PC-9 (cell line): ENCODE results near the gene PLPP3. TPM values are rescaled to one million over a fixed set of nuclear protein-coding genes. Genes with fewer than 3 reads are reported as not detected.

Source experiments
- BruUV-seq: library from RNA; stranded (reverse); fragments of 400-500 nt; replicated peaks from 2 replicates; lab custom pipeline; 2021; lab: Mats Ljungman, UMichigan
- CTCF ChIA-PET: fragments of 300-600 bp; sonication (Branson Sonifier 250); formaldehyde crosslinking; loops from one replicate; lab custom pipeline; 2022; ENCODE audit warnings: antibody characterized with exemption; lab: Charles Lee
- POLR2A ChIA-PET: fragments of 300-600 bp; sonication (Branson Sonifier 250); formaldehyde crosslinking; loops from one replicate; lab custom pipeline; 2022; ENCODE audit warnings: antibody characterized with exemption; ENCODE audit not compliant: unreplicated experiment; lab: Charles Lee
- DNase-seq, 2 experiments: peaks; one replicate each; pipeline versions ENCODE4 v3.0.0 to v3.0.0-alpha.2; 2015 to 2022; ENCODE audit warnings: mixed read lengths in 1 of 2
- H2AFZ ChIP-seq: fragments of 200-600 bp; sonication (generic); 2 replicates; pipeline ENCODE4 v1.8.1; 2017; ENCODE audit warnings: antibody characterized with exemption
- H3F3A ChIP-seq: fragments of 200-600 bp; sonication (generic); 2 replicates; pipeline ENCODE4 v1.8.1; 2017; ENCODE audit warnings: antibody characterized with exemption, mild to moderate bottlenecking, low read depth; ENCODE audit not compliant: insufficient read depth
- H3K27ac ChIP-seq: fragments of 200-600 bp; sonication (generic); 2 replicates; pipeline ENCODE4 v1.6.1; 2016; ENCODE audit warnings: mixed run types
- H3K27me3 ChIP-seq: fragments of 200-600 bp; sonication (generic); 2 replicates; pipeline ENCODE4 v1.6.1; 2016; ENCODE audit warnings: low read depth, mixed run types; ENCODE audit not compliant: insufficient read depth
- H3K36me3 ChIP-seq: fragments of 200-600 bp; sonication (generic); 2 replicates; pipeline ENCODE4 v1.6.1; 2016; ENCODE audit warnings: low read depth, mixed run types
- H3K4me1 ChIP-seq: fragments of 200-600 bp; sonication (generic); replicated peaks from 2 replicates; pipeline ENCODE4 v1.6.1; 2016; ENCODE audit warnings: mixed run types; ENCODE audit not compliant: insufficient read depth
- H3K4me2 ChIP-seq: fragments of 200-600 bp; sonication (generic); 2 replicates; pipeline ENCODE4 v1.6.1; 2017; ENCODE audit warnings: mixed run types
- H3K4me3 ChIP-seq: fragments of 200-600 bp; sonication (generic); 2 replicates; pipeline ENCODE4 v1.6.1; 2016; ENCODE audit warnings: mixed run types
- H3K79me2 ChIP-seq: fragments of 200-600 bp; sonication (generic); 2 replicates; pipeline ENCODE4 v1.6.1; 2017; ENCODE audit warnings: low read depth, mixed run types
- H3K9me2 ChIP-seq: fragments of 200-600 bp; sonication (generic); 2 replicates; pipeline ENCODE4 v1.8.1; 2017; ENCODE audit warnings: mild to moderate bottlenecking; ENCODE audit not compliant: insufficient read depth
- H3K9me3 ChIP-seq: fragments of 200-600 bp; sonication (generic); 2 replicates; pipeline ENCODE4 v1.8.1; 2016; ENCODE audit warnings: low read depth; ENCODE audit not compliant: insufficient read depth
- H4K20me1 ChIP-seq: fragments of 200-600 bp; sonication (generic); 2 replicates; pipeline ENCODE4 v1.8.1; 2017; ENCODE audit not compliant: insufficient read depth
- CTCF ChIP-seq: fragments of 200-600 bp; sonication (generic); conservative IDR thresholded peaks from 2 replicates; pipeline ENCODE4 v1.6.1; 2017; ENCODE audit warnings: mixed run types, antibody characterized with exemption, mild to moderate bottlenecking, moderate library complexity
- EZH2 ChIP-seq: fragments of 200-600 bp; sonication (generic); IDR thresholded peaks from 2 replicates; pipeline ENCODE4 v1.8.0; 2017; ENCODE audit warnings: antibody characterized with exemption, low read depth
- intact Hi-C: fragments of 100-400 bp; cut with micrococcal nuclease; formaldehyde crosslinking; loops from one replicate; pipeline ENCODE4 v1.10.0; 2022; ENCODE audit not compliant: unreplicated experiment
- total RNA-seq: library from RNA; stranded (reverse); gene quantifications from 2 replicates; pipeline ENCODE4 v1.2.3, GENCODE V29; 2021

Gene PLPP3
- total RNA-seq, 1 experiment from 2014 or later: 22.4 TPM

- no peak for TF ChIP-seq CTCF
- no peak for TF ChIP-seq EZH2
- no peak overlapping the region for H2AFZ ChIP-seq
- H3K36me3 ChIP-seq: 0 out of 2 replicates have a peak, but pooled peaks cover 9% of the 10 kb centered on the region
- H3K27me3 ChIP-seq: no peaks in the 10 kb centered on the region
- no peak for DNase-seq
- H3F3A ChIP-seq: peaks cover 6% of the 10 kb centered on the region; the same call in 1 of the 2 replicates
- CTCF ChIA-PET: no interaction called here
- no peaks in the 10 kb centered on the region for H3K9me3 ChIP-seq
- H3K4me3 ChIP-seq: no peak overlapping the region
- intact Hi-C loops: no loop called here
- no TSS peak for BruUV-seq
- peaks cover 2% of the 10 kb centered on the region for H4K20me1 ChIP-seq
- H3K4me1 ChIP-seq: no peaks in the 10 kb centered on the region; the same call in 1 of the 2 replicates
- H3K79me2 ChIP-seq: peaks cover 68% of the 10 kb centered on the region
- no peaks in the 10 kb centered on the region for H3K9me2 ChIP-seq
- no peak overlapping the region for H3K4me2 ChIP-seq
- POLR2A ChIA-PET: no interaction called here
- no peak overlapping the region for H3K27ac ChIP-seq
Measured at GRCh38 chr1:56529801-56530200, 49.6 kb downstream of the PLPP3 start.

- no TSS peak for BruUV-seq
- Histone ChIP-seq H3K4me2 (no peak overlapping the region), H3K4me1 (no peaks in the 10 kb centered on the region; the same call in 1 of the 2 replicates), H3K27ac (peak overlapping the region; percentile 15; the same call in 1 of the 2 replicates), H3K79me2 (peaks cover 68% of the 10 kb centered on the region), H3K27me3 (no peaks in the 10 kb centered on the region), H3K9me2 (no peaks in the 10 kb centered on the region), H2AFZ (no peak overlapping the region), H3K9me3 (no peaks in the 10 kb centered on the region), H3F3A (peaks cover 10% of the 10 kb centered on the region; the same call in 1 of the 2 replicates), H4K20me1 (peaks cover 2% of the 10 kb centered on the region), H3K4me3 (no peak overlapping the region), H3K36me3 (peaks cover 19% of the 10 kb centered on the region)
- intact Hi-C loops: no loop called here
- POLR2A ChIA-PET: no interaction called here
- CTCF ChIA-PET: no interaction called here
- DNase-seq: no peak
- TF ChIP-seq CTCF (no peak), EZH2 (no peak)
Measured at GRCh38 chr1:56527548-56528302, 51.6 kb downstream of the PLPP3 start.

- H4K20me1 ChIP-seq: peaks cover 2% of the 10 kb centered on the region
Measured at GRCh38 chr1:56526571-56527174, 52.7 kb downstream of the PLPP3 start.

More at GRCh38 chr1:56526571-56527174, 52.7 kb downstream of the PLPP3 start:
- no peak overlapping the region for H3K4me2 ChIP-seq
- H3K27me3 ChIP-seq: no peaks in the 10 kb centered on the region
- BruUV-seq: no TSS peak
- H3K4me1 ChIP-seq: no peaks in the 10 kb centered on the region; the same call in 1 of the 2 replicates
- no peak overlapping the region for H2AFZ ChIP-seq
- no peak for DNase-seq
- CTCF ChIA-PET: no interaction called here
- intact Hi-C loops: no loop called here
- no peak overlapping the region for H3K4me3 ChIP-seq
- 0 out of 2 replicates have a peak overlapping the region, but pooled peaks have one; percentile 15 for H3K27ac ChIP-seq
- peaks cover 27% of the 10 kb centered on the region for H3K36me3 ChIP-seq
- H3K79me2 ChIP-seq: peaks cover 58% of the 10 kb centered on the region
- POLR2A ChIA-PET: no interaction called here
- TF ChIP-seq EZH2 (no peak), CTCF (no peak)
- H3F3A ChIP-seq: peaks cover 10% of the 10 kb centered on the region; the same call in 1 of the 2 replicates
- H3K9me2 ChIP-seq: no peaks in the 10 kb centered on the region
- no peaks in the 10 kb centered on the region for H3K9me3 ChIP-seq
